DOHH2 (cell line): ENCODE results near the gene CACHD1.

ENCODE experiments used
- H3F3A ChIP-seq: fragments of 200-600 bp; sonication (generic), shearing (Covaris generic); 2 replicates; pipeline ENCODE4 v1.6.0; 2016; ENCODE audit warnings: antibody characterized with exemption, mild to moderate bottlenecking; ENCODE audit not compliant: control insufficient read depth, insufficient read depth
- H3K27ac ChIP-seq: fragments of 200-600 bp; sonication (generic); 2 replicates; pipeline ENCODE4 v1.5.1; 2014; ENCODE audit warnings: low read depth, mild to moderate bottlenecking, low read length, moderate library complexity
- H3K27me3 ChIP-seq: fragments of 200-600 bp; sonication (generic); 2 replicates; pipeline ENCODE4 v1.6.1; 2014; ENCODE audit warnings: mild to moderate bottlenecking, low read length, mixed read lengths; ENCODE audit not compliant: control insufficient read depth
- H3K36me3 ChIP-seq: fragments of 200-600 bp; sonication (generic); 2 replicates; pipeline ENCODE4 v1.6.1; 2014; ENCODE audit warnings: mild to moderate bottlenecking, low read length, moderate library complexity, mixed read lengths; ENCODE audit not compliant: control insufficient read depth
- H3K4me1 ChIP-seq: fragments of 200-600 bp; sonication (generic); 2 replicates; pipeline ENCODE4 v1.6.1; 2014; ENCODE audit warnings: mild to moderate bottlenecking, low read length, mixed read lengths; ENCODE audit not compliant: control insufficient read depth
- H3K4me2 ChIP-seq: fragments of 200-600 bp; sonication (generic); 2 replicates; pipeline ENCODE4 v1.6.0; 2014; ENCODE audit warnings: mild to moderate bottlenecking, low read length, moderate library complexity
- H3K4me3 ChIP-seq: fragments of 200-600 bp; sonication (generic); 2 replicates; pipeline ENCODE4 v1.5.1; 2014; ENCODE audit warnings: mild to moderate bottlenecking, low read length, mixed read lengths
- H3K79me2 ChIP-seq: fragments of 200-600 bp; sonication (generic); 2 replicates; pipeline ENCODE4 v1.6.1; 2014; ENCODE audit warnings: mild to moderate bottlenecking, low read length, mixed read lengths; ENCODE audit not compliant: control insufficient read depth
- H3K9me2 ChIP-seq: fragments of 200-600 bp; sonication (generic); replicated peaks from 2 replicates; pipeline ENCODE4 v1.6.1; 2014; ENCODE audit warnings: mild to moderate bottlenecking, low read length, mixed read lengths; ENCODE audit not compliant: control insufficient read depth
- H3K9me3 ChIP-seq: fragments of 200-600 bp; sonication (generic); 2 replicates; pipeline ENCODE4 v1.6.1; 2014; ENCODE audit warnings: antibody characterized with exemption, low read length, mixed read lengths; ENCODE audit not compliant: control insufficient read depth, insufficient read depth
- H4K20me1 ChIP-seq: fragments of 200-600 bp; sonication (generic); 2 replicates; pipeline ENCODE4 v1.6.0; 2014; ENCODE audit warnings: low read depth, mild to moderate bottlenecking, antibody characterized with exemption, low read length, moderate library complexity; ENCODE audit not compliant: control insufficient read depth, insufficient read depth
- EZH2phosphoT487 ChIP-seq: fragments of 200-600 bp; sonication (generic); IDR thresholded peaks from 2 replicates; pipeline ENCODE4 v1.6.1; 2017; ENCODE audit warnings: borderline replicate concordance, mild to moderate bottlenecking, antibody characterized with exemption, low read length, moderate library complexity, mixed read lengths
- TF ChIP-seq, protein P1 (sequence below): fragments of 200-600 bp; sonication (generic); IDR thresholded peaks from one replicate; pipeline ENCODE4 v1.5.1; 2014; ENCODE audit warnings: antibody characterized with exemption, mild to moderate bottlenecking, low read depth, low read length; ENCODE audit not compliant: poor library complexity, severe bottlenecking

The CACHD1 gene

DNA sequence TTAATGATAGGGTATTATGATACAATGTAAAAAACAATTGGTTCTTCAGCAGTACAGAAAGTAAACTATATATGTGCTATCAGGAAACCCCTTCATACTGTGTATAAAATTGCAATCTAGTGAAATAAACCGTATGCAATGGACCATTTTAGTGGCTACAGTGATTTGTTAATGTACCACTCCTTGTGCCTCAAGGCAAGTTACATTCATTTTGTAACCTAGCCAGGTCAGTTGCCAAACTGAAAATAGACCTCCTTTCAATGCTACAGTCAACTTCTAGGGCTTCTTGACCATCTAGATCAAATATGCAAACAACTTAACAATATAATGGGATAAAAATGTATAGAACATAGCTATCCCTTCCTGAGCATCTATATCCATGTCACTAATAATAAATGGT, 223.0 kb downstream of the CACHD1 start:
- H3K9me3 ChIP-seq = no peaks in the 10 kb centered on the region
- no peaks in the 10 kb centered on the region for H3K79me2 ChIP-seq
- H4K20me1 ChIP-seq = no peaks in the 10 kb centered on the region
- no peak for TF ChIP-seq EZH2phosphoT487
- TF ChIP-seq, protein P1, sequence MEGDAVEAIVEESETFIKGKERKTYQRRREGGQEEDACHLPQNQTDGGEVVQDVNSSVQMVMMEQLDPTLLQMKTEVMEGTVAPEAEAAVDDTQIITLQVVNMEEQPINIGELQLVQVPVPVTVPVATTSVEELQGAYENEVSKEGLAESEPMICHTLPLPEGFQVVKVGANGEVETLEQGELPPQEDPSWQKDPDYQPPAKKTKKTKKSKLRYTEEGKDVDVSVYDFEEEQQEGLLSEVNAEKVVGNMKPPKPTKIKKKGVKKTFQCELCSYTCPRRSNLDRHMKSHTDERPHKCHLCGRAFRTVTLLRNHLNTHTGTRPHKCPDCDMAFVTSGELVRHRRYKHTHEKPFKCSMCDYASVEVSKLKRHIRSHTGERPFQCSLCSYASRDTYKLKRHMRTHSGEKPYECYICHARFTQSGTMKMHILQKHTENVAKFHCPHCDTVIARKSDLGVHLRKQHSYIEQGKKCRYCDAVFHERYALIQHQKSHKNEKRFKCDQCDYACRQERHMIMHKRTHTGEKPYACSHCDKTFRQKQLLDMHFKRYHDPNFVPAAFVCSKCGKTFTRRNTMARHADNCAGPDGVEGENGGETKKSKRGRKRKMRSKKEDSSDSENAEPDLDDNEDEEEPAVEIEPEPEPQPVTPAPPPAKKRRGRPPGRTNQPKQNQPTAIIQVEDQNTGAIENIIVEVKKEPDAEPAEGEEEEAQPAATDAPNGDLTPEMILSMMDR = no peak
- H3K9me2 ChIP-seq = no peaks in the 10 kb centered on the region
- H3K4me2 ChIP-seq = no peak overlapping the region
- no peak overlapping the region for H3K27ac ChIP-seq
- H3K4me3 ChIP-seq = no peak overlapping the region
- H3K4me1 ChIP-seq = no peaks in the 10 kb centered on the region
- peaks cover 16% of the 10 kb centered on the region for H3K27me3 ChIP-seq
- H3F3A ChIP-seq = no peaks in the 10 kb centered on the region
- no peaks in the 10 kb centered on the region for H3K36me3 ChIP-seq

- Histone ChIP-seq H3K4me3 (no peak overlapping the region), H4K20me1 (no peaks in the 10 kb centered on the region), H3K4me2 (no peak overlapping the region), H3K4me1 (no peaks in the 10 kb centered on the region), H3K9me2 (no peaks in the 10 kb centered on the region), H3K27ac (no peak overlapping the region), H3F3A (no peaks in the 10 kb centered on the region), H3K9me3 (no peaks in the 10 kb centered on the region), H3K27me3 (peaks cover 16% of the 10 kb centered on the region), H3K79me2 (no peaks in the 10 kb centered on the region), H3K36me3 (no peaks in the 10 kb centered on the region)
- TF ChIP-seq, protein P1 = no peak
- TF ChIP-seq EZH2phosphoT487 = no peak
Measured at GRCh38 chr1:64693406-64693805, 223.5 kb downstream of the CACHD1 start.

- Histone ChIP-seq H3K9me3 (no peaks in the 10 kb centered on the region), H3K27me3 (peaks cover 11% of the 10 kb centered on the region), H3K4me3 (no peak overlapping the region), H4K20me1 (no peaks in the 10 kb centered on the region), H3K4me2 (no peak overlapping the region), H3K36me3 (no peaks in the 10 kb centered on the region), H3K79me2 (no peaks in the 10 kb centered on the region), H3K27ac (no peak overlapping the region), H3K4me1 (no peaks in the 10 kb centered on the region), H3K9me2 (no peaks in the 10 kb centered on the region), H3F3A (no peaks in the 10 kb centered on the region)
- TF ChIP-seq EZH2phosphoT487 = no peak
- TF ChIP-seq, protein P1 = no peak
Measured at GRCh38 chr1:64696879-64697278, 226.9 kb downstream of the CACHD1 start.

DNA sequence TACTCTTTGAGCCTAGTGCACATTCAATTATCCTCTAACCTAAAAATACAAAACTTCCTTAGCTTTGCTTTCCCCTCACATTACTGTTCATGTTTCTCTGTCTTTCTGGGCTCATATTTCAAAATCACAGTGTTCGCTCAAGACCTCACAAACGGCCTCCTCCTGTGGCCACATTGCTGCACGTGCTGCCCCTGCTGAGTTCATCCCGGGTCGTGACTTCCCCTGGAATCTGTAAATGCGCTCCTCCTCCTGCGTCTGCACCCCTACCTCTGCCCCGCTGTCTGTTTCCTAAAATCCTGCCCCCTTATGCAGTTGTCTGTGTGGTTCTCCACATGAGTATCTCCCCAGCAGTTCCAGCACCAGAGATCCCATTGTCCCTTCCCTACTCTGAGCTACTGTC, 229.4 kb downstream of the CACHD1 start:
- H3K4me3 ChIP-seq = no peak overlapping the region
- no peaks in the 10 kb centered on the region for H3K36me3 ChIP-seq
- H3K9me3 ChIP-seq = no peaks in the 10 kb centered on the region
- no peaks in the 10 kb centered on the region for H3K79me2 ChIP-seq
- no peaks in the 10 kb centered on the region for H4K20me1 ChIP-seq
- H3K27me3 ChIP-seq = peaks cover 4% of the 10 kb centered on the region
- no peaks in the 10 kb centered on the region for H3K9me2 ChIP-seq
- no peak for TF ChIP-seq EZH2phosphoT487
- no peak overlapping the region for H3K27ac ChIP-seq
- no peaks in the 10 kb centered on the region for H3K4me1 ChIP-seq
- H3K4me2 ChIP-seq = no peak overlapping the region
- H3F3A ChIP-seq = no peaks in the 10 kb centered on the region
